T-cell (primary cell): ENCODE measurements around the gene GEMIN7. TPM values are rescaled to one million over a fixed set of nuclear protein-coding genes. Genes with fewer than 3 reads are reported as not detected.
"Not testable (repeated sequence)": the region's sequence is repeated elsewhere in the genome, so short reads cannot be mapped to it uniquely, and the experiment has no call there.

Experiments used
- ATAC-seq, 4 experiments: fragments of 200-7000 bp in 3 of 4; fragments of 150-1000 bp in 1 of 4; cut with Tn5 transposase; replicated peaks in 1 of 4; 1 replicate in 3 of 4; 2 replicates in 1 of 4; pipeline ENCODE4 v1.10.0; 2021; ENCODE audit warnings: moderate library complexity in 3 of 4, mild to moderate bottlenecking in 2 of 4, moderate number of reproducible peaks in 1 of 4
- CTCF ChIA-PET, 2 donors: fragments of 300-600 bp; sonication (Branson Sonifier 250); formaldehyde crosslinking; loops; one replicate each; lab custom pipeline; 2022; ENCODE audit warnings: antibody characterized with exemption in 2 of 2; lab: Charles Lee
- POLR2A ChIA-PET, 2 donors: fragments of 300-600 bp; sonication (Branson Sonifier 250); formaldehyde crosslinking; loops; one replicate each; lab custom pipeline; 2022; ENCODE audit warnings: antibody characterized with exemption in 2 of 2; lab: Charles Lee
- DNase-seq, 35 experiments: peaks; one replicate each; pipeline versions ENCODE4 v3.0.0 to v3.0.0-alpha.2; 2013 to 2023
- H3K27ac ChIP-seq: one replicate; pipeline ENCODE4 v1.5.1; 2013; ENCODE audit warnings: low read length
- H3K27me3 ChIP-seq, 2 experiments: replicated peaks in 1 of 2; 1 replicate in 1 of 2; 2 replicates in 1 of 2; pipeline versions ENCODE4 v1.6.1 to v1.7.0; 2013; ENCODE audit warnings: low read length in 1 of 2, mixed read lengths in 1 of 2; ENCODE audit not compliant: control insufficient read depth in 2 of 2, insufficient read depth in 2 of 2; ENCODE audit errors: extremely low read depth in 1 of 2
- H3K36me3 ChIP-seq, 2 donors: 1 replicate in 1 of 2; 2 replicates in 1 of 2; pipeline versions ENCODE4 v1.6.1 to v1.7.0; 2013; ENCODE audit warnings: low read length in 1 of 2; ENCODE audit not compliant: control insufficient read depth in 2 of 2, insufficient read depth in 1 of 2; ENCODE audit errors: extremely low read depth in 1 of 2
- H3K4me1 ChIP-seq, 2 experiments: 1 replicate in 1 of 2; 2 replicates in 1 of 2; pipeline versions ENCODE4 v1.6.1 to v1.7.0; 2013; ENCODE audit warnings: low read length in 2 of 2, mixed read lengths in 1 of 2; ENCODE audit not compliant: insufficient read depth in 2 of 2, control insufficient read depth in 1 of 2; ENCODE audit errors: extremely low read depth in 1 of 2
- H3K4me3 ChIP-seq, 2 donors: 1 replicate in 1 of 2; 2 replicates in 1 of 2; pipeline versions ENCODE4 v1.5.1 to v1.7.0; 2013; ENCODE audit warnings: mild to moderate bottlenecking in 2 of 2, low read length in 1 of 2, moderate library complexity in 1 of 2; ENCODE audit not compliant: control insufficient read depth in 1 of 2; ENCODE audit errors: extremely low read depth in 1 of 2
- H3K9me3 ChIP-seq: 2 replicates; pipeline ENCODE4 v1.7.0; 2013
- H3K27ac Mint-ChIP-seq, 2 donors: one replicate each; pipeline ENCODE4 v1.8.0; 2020 to 2021; ENCODE audit warnings: mild to moderate bottlenecking in 2 of 2, mixed read lengths in 2 of 2
- H3K27me3 Mint-ChIP-seq, 2 donors: one replicate each; pipeline ENCODE4 v1.8.0; 2021 to 2022; ENCODE audit warnings: mixed read lengths in 2 of 2
- H3K36me3 Mint-ChIP-seq: one replicate; pipeline ENCODE4 v1.8.0; 2021; ENCODE audit warnings: mixed read lengths
- H3K4me1 Mint-ChIP-seq, 3 donors: one replicate each; pipeline ENCODE4 v1.8.0; 2020 to 2022; ENCODE audit warnings: mixed read lengths in 3 of 3, mild to moderate bottlenecking in 1 of 3
- H3K4me3 Mint-ChIP-seq, 3 donors: one replicate each; pipeline ENCODE4 v1.8.0; 2020 to 2022; ENCODE audit warnings: mild to moderate bottlenecking in 3 of 3, mixed read lengths in 3 of 3, moderate library complexity in 3 of 3
- H3K9me3 Mint-ChIP-seq, 3 donors: one replicate each; pipeline ENCODE4 v1.8.0; 2020 to 2022; ENCODE audit warnings: mixed read lengths in 3 of 3
- WGBS: methylation state at CpG from one replicate; pipeline ENCODE4 v1.1.5; 2013; ENCODE audit warnings: missing lambda C conversion rate; ENCODE audit not compliant: insufficient coverage; 5-methylcytosine and 5-hydroxymethylcytosine counted together
- total RNA-seq, 35 experiments: library from RNA in 6 of 35; stranded (reverse) in 6 of 35; fragments of 120-200 nt in 1 of 35; gene quantifications; one replicate each; pipeline versions ENCODE4 v1.2.1 to v1.2.4 and lab custom pipeline; 2013 to 2026

GEMIN7 gene
- total RNA-seq, 5 donors from 2014 or later (not counting 1 experiment from before 2014, with no cell fraction given), result 4.0 to 23.1 (median 22.7) TPM

DNA sequence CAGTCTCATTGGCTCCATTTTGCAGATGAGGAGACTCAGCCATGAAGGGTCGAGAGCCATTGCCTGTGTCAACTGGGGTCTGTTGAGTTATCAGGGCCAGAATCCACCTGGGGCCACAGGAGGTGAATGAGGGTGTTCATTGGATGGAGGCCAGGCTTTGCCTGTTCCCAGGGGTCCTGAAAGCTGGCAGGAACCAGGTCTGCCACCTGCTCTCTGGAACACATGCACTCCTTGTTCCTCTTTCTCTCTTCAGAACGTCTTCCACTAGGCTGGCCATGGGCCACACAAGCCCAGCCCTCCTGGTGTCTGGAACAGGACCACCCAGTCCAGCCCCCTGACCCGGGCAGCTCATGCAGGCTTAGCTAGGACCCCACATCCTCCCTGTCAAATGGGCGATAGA lies 35.1 kb downstream of the GEMIN7 start:
- no peak overlapping the region for H3K4me3 Mint-ChIP-seq
- no peak for DNase-seq

GRCh38 chr19:45115809-45116615 lies 37.0 kb downstream of the GEMIN7 start:
- peaks cover 0 to 3% of the 10 kb centered on the region in 2 donors for H3K36me3 ChIP-seq
- no peaks in the 10 kb centered on the region for H3K36me3 Mint-ChIP-seq
- no peak overlapping the region for H3K4me3 ChIP-seq
- DNase-seq (no peak), ATAC-seq (no peak)
- H3K27me3 ChIP-seq, result no peaks in the 10 kb centered on the region
- ChIA-PET POLR2A (no interaction called here), CTCF (no interaction called here)
- H3K27me3 Mint-ChIP-seq, result no peaks in the 10 kb centered on the region
- peaks cover 56 to 67% (median 63%) of the 10 kb centered on the region in 3 donors for H3K4me1 Mint-ChIP-seq
- H3K4me1 ChIP-seq, result peaks cover 21 to 53% of the 10 kb centered on the region in 2 experiments
- H3K27ac Mint-ChIP-seq, result peak overlapping the region in 1 of 2 donors; percentile 28
- H3K4me3 Mint-ChIP-seq, result peak overlapping the region in 2 of 3 donors; percentile 13 to 72
- no peaks in the 10 kb centered on the region for H3K9me3 Mint-ChIP-seq
- H3K27ac ChIP-seq, result no peak overlapping the region
- H3K9me3 ChIP-seq, result no peaks in the 10 kb centered on the region
- 88% methylated on average over 14 of the region's 21 CpGs for WGBS

More for the DNA sequence above, 35.1 kb downstream of the GEMIN7 start:
- POLR2A ChIA-PET, result no interaction called here
- Mint-ChIP-seq H3K9me3 (no peaks in the 10 kb centered on the region), H3K4me1 (peaks cover 44 to 55% (median 50%) of the 10 kb centered on the region in 3 donors), H3K27me3 (no peaks in the 10 kb centered on the region), H3K36me3 (no peaks in the 10 kb centered on the region), H3K27ac (no peak overlapping the region)
- H3K4me3 ChIP-seq, result no peak overlapping the region
- no peaks in the 10 kb centered on the region for H3K9me3 ChIP-seq
- H3K36me3 ChIP-seq, result peaks cover 0 to 3% of the 10 kb centered on the region in 2 donors
- CTCF ChIA-PET, result no interaction called here
- no peak overlapping the region for H3K27ac ChIP-seq
- H3K27me3 ChIP-seq, result no peaks in the 10 kb centered on the region
- no peak for ATAC-seq
- H3K4me1 ChIP-seq, result peaks cover 21 to 49% of the 10 kb centered on the region in 2 experiments
- 77% methylated on average over 2 of the region's 4 CpGs for WGBS

DNA sequence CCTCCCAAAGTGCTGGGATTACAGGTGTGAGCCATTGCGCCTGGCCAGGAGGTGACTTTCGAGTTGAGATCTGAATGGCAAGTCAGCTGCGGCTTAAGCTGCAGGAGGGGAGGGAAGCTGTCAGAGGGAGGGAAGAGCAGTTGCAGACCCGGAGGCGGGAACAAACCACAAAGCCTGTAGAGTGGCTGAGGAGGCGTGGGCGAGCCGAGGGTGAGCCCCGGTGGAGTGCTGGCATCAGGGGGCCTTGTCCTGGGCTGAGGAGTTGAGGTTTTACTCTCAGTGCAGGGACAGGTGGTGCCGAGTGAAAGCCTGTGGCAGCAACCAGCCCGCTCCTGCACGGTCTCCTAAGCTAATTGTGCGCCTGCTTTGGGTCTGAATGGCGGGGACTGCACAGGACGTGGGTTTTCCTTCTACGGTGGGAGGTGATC lies 38.1 kb downstream of the GEMIN7 start:
- ChIA-PET POLR2A (no interaction called here), CTCF (interaction anchor here in 1 of 2 donors (0.6 kb wide), 1 partner anchor 662 kb away, joined by 3 read pairs; no protein-coding TSS in a partner anchor)
- Histone ChIP-seq H3K4me1 (peaks cover 23 to 65% of the 10 kb centered on the region in 2 experiments), H3K36me3 (peaks cover 0 to 3% of the 10 kb centered on the region in 2 donors), H3K27ac (no peak overlapping the region), H3K27me3 (no peaks in the 10 kb centered on the region), H3K4me3 (peak overlapping the region in 1 of 2 donors; percentile 41), H3K9me3 (no peaks in the 10 kb centered on the region)
- Mint-ChIP-seq H3K4me1 (peaks cover 67 to 76% (median 68%) of the 10 kb centered on the region in 3 donors), H3K27me3 (no peaks in the 10 kb centered on the region), H3K4me3 (peak overlapping the region; percentile 25 to 72 (median 54)), H3K36me3 (no peaks in the 10 kb centered on the region), H3K9me3 (no peaks in the 10 kb centered on the region), H3K27ac (peak overlapping the region; percentile 56 to 72)
- DNase-seq (peak in 26 of 35 experiments; percentile 7 to 55 (median 22)), ATAC-seq (peak; percentile 53 to 88 (median 75))
- WGBS, result 5% methylated on average over 14 of the region's 16 CpGs

GRCh38 chr19:45117671-45118070 lies 38.6 kb downstream of the GEMIN7 start:
- H3K27ac Mint-ChIP-seq, result no peak overlapping the region
- POLR2A ChIA-PET, result no interaction called here
- 73% methylated on average over 6 of the region's 12 CpGs for WGBS
- CTCF ChIA-PET, result interaction anchor here in 1 of 2 donors (0.6 kb wide), 1 partner anchor 35 kb away, joined by 3 read pairs; no protein-coding TSS in a partner anchor
- H3K4me3 ChIP-seq, result peak overlapping the region in 1 of 2 donors; percentile 41
- ATAC-seq (peak in 2 of 4 experiments; percentile 9 to 19), DNase-seq (no peak)
- no peaks in the 10 kb centered on the region for H3K9me3 ChIP-seq
- no peak overlapping the region for H3K27ac ChIP-seq
- peaks cover 0 to under 1% of the 10 kb centered on the region in 2 donors for H3K36me3 ChIP-seq
- H3K36me3 Mint-ChIP-seq, result no peaks in the 10 kb centered on the region
- H3K4me1 Mint-ChIP-seq, result peaks cover 71 to 81% (median 72%) of the 10 kb centered on the region in 3 donors
- H3K9me3 Mint-ChIP-seq, result no peaks in the 10 kb centered on the region
- no peaks in the 10 kb centered on the region for H3K27me3 Mint-ChIP-seq
- no peaks in the 10 kb centered on the region for H3K27me3 ChIP-seq
- peaks cover 23 to 70% of the 10 kb centered on the region in 2 experiments for H3K4me1 ChIP-seq
- H3K4me3 Mint-ChIP-seq, result peak overlapping the region in 1 of 3 donors; percentile 72

- Histone ChIP-seq H3K36me3 (no peaks in the 10 kb centered on the region), H3K4me3 (peak overlapping the region in 1 of 2 donors; percentile 21), H3K9me3 (no peaks in the 10 kb centered on the region), H3K4me1 (peaks cover 23 to 71% of the 10 kb centered on the region in 2 experiments), H3K27me3 (no peaks in the 10 kb centered on the region), H3K27ac (no peak overlapping the region)
- Mint-ChIP-seq H3K27me3 (no peaks in the 10 kb centered on the region), H3K4me3 (peak overlapping the region in 1 of 3 donors; percentile 72), H3K9me3 (no peaks in the 10 kb centered on the region), H3K4me1 (peaks cover 71 to 82% (median 72%) of the 10 kb centered on the region in 3 donors), H3K36me3 (no peaks in the 10 kb centered on the region), H3K27ac (peak overlapping the region; percentile 58 to 71)
- DNase-seq (no peak), ATAC-seq (no peak)
- CTCF ChIA-PET, result interaction anchor here in 1 of 2 donors (0.6 kb wide), 1 partner anchor 35 kb away, joined by 3 read pairs; no protein-coding TSS in a partner anchor
- POLR2A ChIA-PET, result no interaction called here
- 81% methylated on average over 5 of the region's 5 CpGs for WGBS
These were observed 39.0 kb downstream of the GEMIN7 start for GRCh38 chr19:45118106-45118505.

GRCh38 chr19:45118591-45119355 lies 39.7 kb downstream of the GEMIN7 start:
- not testable (repeated sequence) for ATAC-seq, H3K27me3 Mint-ChIP-seq
- CTCF ChIA-PET, result interaction anchor here in 1 of 2 donors (0.8 kb wide), 1 partner anchor 68 kb away, joined by 4 read pairs; no protein-coding TSS in a partner anchor

More at GRCh38 chr19:45118591-45119355, 39.7 kb downstream of the GEMIN7 start:
- WGBS, result 60% methylated on average over 11 of the region's 18 CpGs
- H3K9me3 Mint-ChIP-seq, H3K4me3 ChIP-seq, H3K27me3 ChIP-seq, H3K9me3 ChIP-seq, H3K36me3 ChIP-seq, H3K27ac ChIP-seq, H3K36me3 Mint-ChIP-seq: not testable (repeated sequence)
- H3K4me1 ChIP-seq, result peaks cover 23 to 66% of the 10 kb centered on the region in 2 experiments
- peak overlapping the region; percentile 21 to 72 (median 41) for H3K4me3 Mint-ChIP-seq
- POLR2A ChIA-PET, result interaction anchor here in 1 of 2 donors (0.5 kb wide), 1 partner anchor 217 kb away, joined by 5 read pairs; no protein-coding TSS in a partner anchor
- peaks cover 71 to 81% (median 73%) of the 10 kb centered on the region in 3 donors for H3K4me1 Mint-ChIP-seq
- H3K27ac Mint-ChIP-seq, result peak overlapping the region; percentile 27 to 58
- DNase-seq, result peak in 1 of 35 experiments; percentile 22
